HG03457 (cell line): ENCODE results near the gene OR2T35.
A peak's percentile ranks its signal among the peaks of the same experiment; 100 is the strongest.

Source experiments
- ATAC-seq: cut with Tn5 transposase; IDR thresholded peaks from one replicate; pipeline ENCODE4 v1.9.1; 2021; ENCODE audit warnings: moderate number of reproducible peaks; ENCODE audit not compliant: unreplicated experiment

Gene OR2T35

DNA sequence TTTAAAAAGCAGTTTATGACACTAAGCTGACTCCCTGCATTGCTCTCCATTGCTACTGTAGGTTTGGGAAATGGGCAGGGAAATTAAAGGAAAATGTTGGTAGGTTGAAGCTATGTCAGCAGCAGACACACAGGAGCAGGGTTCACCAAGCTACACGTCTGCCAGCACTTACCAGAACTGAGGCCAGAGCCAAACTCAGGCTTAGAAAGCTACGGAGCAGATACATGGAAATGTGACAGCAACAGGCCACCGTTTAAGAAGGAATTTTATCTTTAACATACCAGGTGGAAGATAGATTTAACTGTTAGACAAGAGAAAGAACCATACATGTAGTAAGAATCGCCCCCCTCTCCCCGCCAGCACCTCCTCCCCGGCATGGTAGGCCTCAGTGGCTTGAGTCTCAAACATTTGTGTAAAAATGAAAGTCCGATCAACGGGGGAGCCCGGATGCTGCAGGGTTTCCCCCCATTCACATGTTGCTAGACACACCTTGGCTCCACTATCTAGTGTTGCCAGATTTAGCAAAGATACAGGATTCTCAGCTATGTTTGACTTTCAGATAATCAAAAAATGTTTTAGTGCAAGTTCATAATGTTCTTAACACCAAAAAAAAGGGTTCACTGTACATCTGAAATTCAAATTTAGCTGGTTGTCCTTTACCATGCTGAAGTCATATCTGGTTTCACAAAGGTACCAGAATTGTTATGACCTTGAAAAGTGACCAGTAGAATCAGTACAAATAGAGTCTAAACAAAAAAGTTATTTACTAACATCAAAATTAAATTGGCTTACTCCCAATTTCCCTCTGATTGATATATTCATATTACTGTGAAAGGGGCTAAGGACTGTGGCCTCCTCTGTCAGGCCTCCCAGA is 16.9 kb downstream of the OR2T35 start:
- ATAC-seq: peak; percentile 83

DNA sequence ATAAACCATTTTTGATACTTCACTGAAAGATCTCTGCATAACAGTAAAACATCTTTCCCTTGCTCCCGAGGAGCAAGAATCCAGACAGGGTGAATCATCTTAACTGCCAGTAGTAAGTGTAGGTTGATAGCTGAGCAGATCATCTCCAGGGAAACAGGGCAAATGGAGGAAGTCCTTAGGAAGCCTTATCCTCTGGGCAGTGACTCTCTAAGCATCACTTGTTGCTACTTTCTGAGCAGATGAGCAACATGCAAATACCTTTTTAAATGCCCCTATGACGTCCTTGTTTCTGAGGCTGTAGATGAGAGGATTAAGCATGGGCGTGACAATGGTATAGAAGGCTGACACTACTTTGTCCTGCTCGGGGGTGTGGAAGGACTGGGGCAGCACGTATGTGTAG is 19.1 kb downstream of the OR2T35 start:
- ATAC-seq: no peak

DNA sequence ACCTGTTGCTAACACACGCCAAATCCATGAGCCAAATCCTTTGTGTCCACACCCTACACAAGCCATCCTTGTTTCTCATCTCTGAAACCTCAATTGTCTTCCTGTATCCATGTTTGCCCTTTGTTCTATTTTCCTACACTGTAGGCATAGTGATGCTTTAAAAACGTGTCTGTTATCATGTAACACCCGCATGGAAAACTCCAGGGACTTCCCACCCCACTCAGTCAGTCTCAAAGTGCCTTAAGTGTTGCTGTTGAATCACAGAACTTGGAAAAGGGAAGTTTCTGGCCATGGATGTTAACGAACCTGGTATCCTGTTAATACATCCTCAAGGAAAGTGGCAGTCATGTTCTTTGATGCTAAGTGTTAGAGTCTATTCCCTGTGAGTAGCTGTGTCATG is 19.9 kb downstream of the OR2T35 start:
- ATAC-seq: no peak

DNA sequence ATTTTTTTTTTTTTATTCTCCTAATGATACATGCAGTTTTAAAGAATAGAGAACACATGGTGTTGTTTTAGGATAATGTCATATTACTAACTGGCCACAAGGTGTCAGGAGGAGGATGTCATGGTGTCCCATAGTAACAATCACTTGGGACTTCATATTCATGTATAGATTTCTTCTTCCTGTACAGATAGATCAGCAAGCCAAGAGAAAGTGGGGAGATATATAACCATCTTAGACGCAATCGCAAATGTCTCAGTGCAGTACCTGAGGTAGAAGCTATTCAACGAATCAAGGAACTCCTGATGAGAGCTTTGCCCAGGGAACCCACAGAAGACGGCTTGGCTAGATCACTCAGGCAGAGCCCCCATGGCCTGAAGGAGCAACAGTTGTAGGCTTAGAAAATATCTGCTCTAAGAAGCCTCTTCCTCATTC is 22.5 kb downstream of the OR2T35 start:
- peak; percentile 92 for ATAC-seq

DNA sequence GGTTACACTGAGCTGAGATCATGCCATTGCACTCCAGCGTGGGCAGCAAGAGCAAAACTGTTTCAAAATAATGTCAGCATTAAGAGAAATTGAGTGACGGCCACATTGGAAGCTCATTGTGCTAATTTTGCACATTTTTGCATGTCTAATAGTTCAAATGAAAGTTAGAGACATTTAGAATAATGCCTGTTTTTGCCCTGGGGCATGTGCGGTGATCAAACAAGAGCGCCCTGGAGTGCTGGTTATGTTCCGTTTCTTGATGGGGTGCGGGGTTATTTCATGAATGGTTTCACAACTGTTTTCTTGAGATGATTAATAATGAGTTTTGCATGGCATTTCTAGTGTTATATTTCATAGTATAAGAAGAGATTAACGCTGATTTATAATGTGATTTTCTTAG is 23.3 kb downstream of the OR2T35 start:
- no peak for ATAC-seq

DNA sequence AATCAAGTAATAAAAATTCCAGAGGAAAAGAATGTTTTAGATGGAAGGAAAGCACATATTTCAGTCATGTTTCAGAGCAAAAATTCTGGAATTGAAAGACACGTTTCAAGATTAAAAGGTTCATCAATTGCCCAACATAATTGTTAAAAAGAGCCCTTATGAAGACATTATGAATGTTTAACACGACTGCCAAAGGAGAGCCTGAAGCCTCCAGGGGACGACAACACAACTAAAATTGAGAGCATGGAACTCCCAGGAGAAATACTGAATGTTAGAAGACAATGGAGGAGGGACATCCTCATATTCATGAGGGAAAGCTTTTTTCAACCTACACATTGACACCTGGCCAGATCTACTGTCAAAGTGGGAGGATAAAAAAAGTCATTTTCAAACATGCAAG is 26.2 kb downstream of the OR2T35 start:
- ATAC-seq: no peak

DNA sequence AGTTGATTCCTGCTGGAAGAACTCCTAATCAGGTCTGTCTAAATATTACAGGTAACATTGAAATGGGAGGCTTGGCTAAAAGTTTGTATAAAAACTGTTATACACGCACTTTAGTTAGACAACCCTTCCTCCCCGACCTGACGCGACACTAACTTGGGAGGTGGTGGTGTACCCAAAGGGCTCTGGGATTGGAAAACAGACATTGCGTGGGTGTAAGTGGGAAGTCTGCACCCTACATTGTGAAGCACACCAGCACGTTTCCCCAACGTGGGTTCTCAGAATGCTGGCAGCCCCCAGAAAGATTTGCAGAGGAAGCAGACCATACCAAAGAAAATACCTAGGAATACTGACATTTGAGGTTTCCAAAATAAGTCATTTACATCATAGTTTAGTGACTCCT is 27.0 kb downstream of the OR2T35 start:
- ATAC-seq: no peak

DNA sequence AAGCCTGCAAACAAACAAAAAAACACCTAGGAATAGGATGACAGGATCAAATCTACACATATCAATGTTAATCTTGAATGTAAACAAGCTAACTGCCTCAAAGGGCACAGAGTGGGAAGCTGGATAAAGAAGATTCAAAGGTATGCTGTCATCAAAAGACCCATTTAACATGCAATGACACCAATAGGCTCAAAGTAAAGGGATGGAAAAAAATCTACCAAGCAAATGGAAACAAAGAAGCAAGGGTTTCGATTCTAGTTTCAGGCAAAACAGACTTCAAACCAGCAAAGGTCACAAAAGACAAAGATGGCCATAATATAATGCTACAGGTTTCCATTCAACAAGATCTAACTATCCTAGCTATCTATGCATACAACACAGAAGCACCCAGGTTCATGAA is 31.3 kb downstream of the OR2T35 start:
- ATAC-seq: no peak

DNA sequence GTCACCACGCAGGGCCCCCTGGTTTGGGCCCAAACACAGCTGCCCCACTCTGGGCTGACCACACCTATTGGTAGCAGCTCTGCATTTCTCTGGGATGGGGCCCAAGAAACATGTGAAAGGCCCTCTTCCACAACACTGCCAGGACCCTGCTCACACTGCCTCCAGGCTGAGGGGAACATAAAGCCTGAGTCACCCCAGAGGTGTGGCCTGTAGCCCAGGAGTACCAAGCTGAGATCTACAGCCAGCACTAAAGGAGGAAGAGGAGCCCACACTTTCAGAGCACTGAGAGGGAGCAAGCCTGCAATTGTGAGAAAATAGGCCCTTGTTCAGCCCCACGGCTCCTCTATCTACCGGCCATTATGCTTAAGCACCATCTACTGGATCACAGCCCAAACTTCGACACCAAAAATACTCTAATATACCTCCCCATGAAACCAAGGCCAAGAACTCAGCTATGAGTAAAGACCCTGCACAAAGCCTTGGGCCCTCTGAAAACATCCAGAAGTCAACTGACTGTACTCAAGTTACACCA is 33.1 kb downstream of the OR2T35 start:
- ATAC-seq: no peak

DNA sequence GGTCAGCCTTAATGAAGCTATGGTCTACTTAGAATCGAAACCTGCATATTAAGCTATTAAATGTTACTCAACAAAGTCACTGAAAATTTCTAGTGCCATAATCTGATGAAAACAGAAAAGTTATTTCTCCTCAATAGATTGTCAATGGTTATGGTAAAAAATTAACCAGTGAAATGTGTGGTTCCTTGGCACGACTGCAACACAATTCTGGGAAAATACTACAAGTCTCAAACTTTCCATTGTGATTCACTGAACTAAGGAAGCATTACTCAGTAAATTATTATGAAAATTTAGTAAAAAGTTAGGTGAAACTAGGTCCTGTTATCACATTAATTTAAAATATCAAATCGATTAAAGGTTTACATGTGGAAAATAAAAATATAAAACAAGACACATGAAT is 34.8 kb downstream of the OR2T35 start:
- no peak for ATAC-seq

DNA sequence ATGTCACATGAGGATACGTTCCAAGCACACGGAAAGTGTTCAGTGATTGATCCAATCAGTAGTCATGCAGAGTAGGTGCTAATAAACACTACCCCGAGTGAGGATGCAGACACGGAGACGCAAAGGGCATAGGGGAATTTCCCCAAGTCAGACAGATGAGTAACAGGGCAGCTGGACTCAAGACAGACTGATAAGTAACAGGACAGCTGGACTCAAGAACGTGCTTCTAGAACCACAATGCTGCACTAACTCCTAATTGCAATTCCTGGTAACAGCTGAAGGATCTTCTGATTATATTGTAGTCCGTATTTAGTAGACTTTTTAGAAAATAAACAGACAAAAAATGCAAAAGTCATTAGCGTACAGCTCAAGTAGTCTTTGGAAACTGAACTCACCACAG is 45.7 kb downstream of the OR2T35 start:
- no peak for ATAC-seq

DNA sequence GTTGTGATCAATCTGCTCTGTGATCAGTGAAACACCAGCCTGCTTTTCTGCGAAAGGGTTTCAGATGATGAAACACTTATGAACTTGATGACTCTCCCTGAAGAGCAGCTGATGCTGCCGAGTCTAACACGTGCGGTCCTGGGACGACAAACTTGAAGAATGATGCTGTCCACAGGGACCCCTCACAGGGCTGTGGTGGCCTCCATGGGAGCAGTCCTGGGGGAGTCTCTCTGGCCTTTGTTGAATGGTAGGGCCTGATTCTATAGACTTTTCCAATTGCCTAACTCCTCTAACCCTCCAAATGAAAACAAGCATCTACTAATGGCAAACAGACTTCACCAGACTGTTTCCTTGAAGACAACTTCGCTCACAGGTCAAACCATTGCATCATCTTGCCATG is 47.5 kb downstream of the OR2T35 start, which contains the start of gene OR2T10:
TSS of gene OR2T10 (minus strand) at position 112 of the 400 bp plus-strand sequence. CDS start 3,932 bp downstream, outside the sequence.
- ATAC-seq: no peak

DNA sequence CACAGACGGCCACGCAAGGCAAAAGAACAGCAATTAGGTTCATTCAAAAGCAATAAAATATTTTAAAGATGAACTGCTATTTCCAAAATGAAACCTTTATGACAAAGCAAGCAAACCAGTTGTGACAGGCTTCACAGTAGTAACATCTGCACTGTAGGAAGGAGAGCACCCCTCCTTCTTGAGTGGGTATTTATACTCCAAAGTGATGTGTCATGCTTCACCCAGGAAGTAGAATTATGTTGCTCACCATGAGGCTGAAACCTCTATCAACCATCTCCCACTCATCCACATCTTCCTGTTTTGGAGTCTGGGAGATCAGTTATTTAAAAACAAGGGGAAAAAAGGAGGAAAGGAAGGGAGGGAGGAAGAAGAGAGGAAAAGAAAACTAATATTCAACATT is 48.5 kb downstream of the OR2T35 start:
- no peak for ATAC-seq

DNA sequence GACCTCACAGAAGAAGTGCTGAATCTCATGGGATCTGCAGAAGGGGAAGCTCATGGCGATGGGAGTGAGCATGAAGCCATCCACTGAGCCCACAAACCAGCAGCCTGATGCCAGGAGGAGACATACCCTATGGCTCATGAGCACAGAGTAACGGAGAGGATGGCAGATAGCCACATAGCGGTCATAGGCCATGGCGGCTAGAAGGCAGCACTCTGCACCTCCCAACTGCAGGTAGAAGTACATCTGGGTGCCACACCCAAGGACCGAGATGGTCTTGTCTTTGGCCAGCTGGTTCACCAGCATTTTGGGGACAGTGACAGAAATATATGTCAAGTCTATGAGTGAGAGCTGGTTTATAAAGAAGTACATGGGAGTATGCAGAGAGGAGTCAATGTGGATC is 51.9 kb downstream of the OR2T35 start:
- no peak for ATAC-seq

DNA sequence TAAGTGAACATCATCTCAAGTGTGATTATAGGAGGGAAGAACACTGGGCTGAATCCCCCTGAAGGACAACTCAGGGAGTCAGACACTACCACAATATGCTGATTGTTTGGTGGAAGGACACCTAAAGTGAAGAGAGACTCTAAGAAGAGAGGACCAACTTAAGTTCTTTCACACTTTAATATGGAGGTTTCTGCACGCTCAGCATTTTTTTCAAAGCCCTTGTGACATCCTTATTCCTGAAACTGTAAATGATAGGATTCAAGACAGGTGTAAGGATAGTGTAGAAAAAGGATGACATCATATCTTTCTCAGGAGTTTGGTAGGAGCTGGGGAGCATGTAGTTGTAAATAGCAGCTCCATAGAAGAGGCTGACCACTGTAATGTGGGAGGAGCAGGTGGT is 52.4 kb downstream of the OR2T35 start:
- no peak for ATAC-seq

DNA sequence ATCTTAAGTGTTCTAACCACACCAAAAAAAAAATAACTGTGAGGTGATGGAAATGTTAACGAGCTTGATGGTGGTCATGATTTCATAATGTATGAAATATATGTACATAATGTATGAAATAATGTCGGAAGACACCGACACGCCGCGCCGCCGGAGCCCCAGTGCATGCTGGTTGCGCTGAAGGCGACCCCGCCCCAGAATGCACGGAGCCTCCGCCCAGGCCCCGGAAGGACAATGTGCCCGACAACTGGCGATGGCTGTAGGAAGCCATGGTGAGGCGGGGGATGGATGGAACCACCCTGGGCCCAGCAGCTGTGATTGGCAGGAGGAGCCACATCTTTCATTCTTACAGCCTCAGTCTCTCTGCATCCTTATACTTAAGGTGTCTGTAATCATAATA is 55.0 kb downstream of the OR2T35 start:
- no peak for ATAC-seq

DNA sequence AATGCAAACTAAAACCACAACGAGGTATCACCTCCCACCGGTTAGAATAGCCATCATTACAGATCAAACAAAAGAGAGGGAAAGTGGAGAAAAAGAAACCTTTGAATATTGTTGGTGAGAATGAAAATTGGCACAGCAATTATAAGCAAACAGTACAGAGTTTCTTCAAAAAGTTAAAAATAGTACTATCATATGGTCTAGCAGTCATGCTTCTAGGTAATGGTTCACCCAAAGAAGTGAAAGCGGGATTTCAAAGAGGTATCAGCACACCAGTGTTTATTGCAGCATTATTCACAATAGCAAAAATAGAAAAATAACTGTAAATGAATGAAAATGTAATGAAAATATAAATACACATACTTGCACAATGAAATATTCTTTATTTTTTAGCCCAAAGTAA is 55.7 kb downstream of the OR2T35 start:
- no peak for ATAC-seq
